SU-DHL-6 (cell line): ENCODE measurements around the gene PLCL1.

ENCODE experiments used
- H2AFZ ChIP-seq: fragments of 200-600 bp; sonication (generic); 2 replicates; pipeline ENCODE4 v1.6.1; 2014; ENCODE audit warnings: low read depth, mild to moderate bottlenecking, moderate library complexity, mixed read lengths, antibody characterized with exemption, low read length; ENCODE audit not compliant: severe bottlenecking
- H3F3A ChIP-seq: fragments of 200-600 bp; shearing (Covaris generic); 2 replicates; pipeline ENCODE4 v1.6.0; 2016; ENCODE audit warnings: antibody characterized with exemption, mild to moderate bottlenecking; ENCODE audit not compliant: insufficient read depth
- H3K27ac ChIP-seq: fragments of 200-600 bp; sonication (generic); 2 replicates; pipeline ENCODE4 v1.5.1; 2016; ENCODE audit warnings: low read depth, mild to moderate bottlenecking, low read length, moderate library complexity, mixed read lengths
- H3K27me3 ChIP-seq: fragments of 200-600 bp; sonication (generic), shearing (Covaris generic); 2 replicates; pipeline ENCODE4 v1.6.0; 2014; ENCODE audit warnings: mild to moderate bottlenecking, low read length
- H3K36me3 ChIP-seq: fragments of 200-600 bp; sonication (generic); 2 replicates; pipeline ENCODE4 v1.6.1; 2014; ENCODE audit warnings: mild to moderate bottlenecking, low read length, mixed read lengths
- H3K4me2 ChIP-seq: fragments of 300-600, 200-600 bp; shearing (Covaris generic), sonication (generic); 2 replicates; pipeline ENCODE4 v1.6.0; 2014; ENCODE audit warnings: low read length, low read depth, mild to moderate bottlenecking; ENCODE audit not compliant: poor library complexity, severe bottlenecking
- H3K4me3 ChIP-seq: fragments of 200-600 bp; sonication (generic); 2 replicates; pipeline ENCODE4 v1.5.1; 2014; ENCODE audit warnings: antibody characterized with exemption, low read length, mild to moderate bottlenecking, mixed read lengths; ENCODE audit not compliant: insufficient read depth, poor library complexity, severe bottlenecking
- H3K79me2 ChIP-seq: fragments of 200-600 bp; sonication (generic); 2 replicates; pipeline ENCODE4 v1.6.1; 2014; ENCODE audit warnings: mild to moderate bottlenecking, low read length, moderate library complexity; ENCODE audit not compliant: insufficient read depth
- H3K9ac ChIP-seq: fragments of 200-600 bp; sonication (generic); 2 replicates; pipeline ENCODE4 v1.7.0; 2014; ENCODE audit warnings: mild to moderate bottlenecking, low read length
- H3K9me2 ChIP-seq: fragments of 200-600 bp; sonication (generic); replicated peaks from 2 replicates; pipeline ENCODE4 v1.6.1; 2014; ENCODE audit warnings: low read length; ENCODE audit not compliant: insufficient read depth
- H3K9me3 ChIP-seq: fragments of 200-600 bp; sonication (generic); 2 replicates; pipeline ENCODE4 v1.6.1; 2014; ENCODE audit warnings: low read length, mixed read lengths; ENCODE audit not compliant: insufficient read depth
- H4K20me1 ChIP-seq: fragments of 200-600 bp; sonication (generic); 2 replicates; pipeline ENCODE4 v1.6.1; 2014; ENCODE audit warnings: low read depth, mild to moderate bottlenecking, antibody characterized with exemption, low read length, moderate library complexity, mixed read lengths
- CTCF ChIP-seq: fragments of 200-600 bp; sonication (generic); IDR thresholded peaks from one replicate; pipeline ENCODE4 v1.5.1; 2017; ENCODE audit warnings: antibody characterized with exemption, mild to moderate bottlenecking, low read length, moderate library complexity; ENCODE audit not compliant: insufficient read depth, poor library complexity, severe bottlenecking
- EZH2phosphoT487 ChIP-seq: fragments of 200-600 bp; sonication (generic), shearing (Covaris generic); conservative IDR thresholded peaks from 2 replicates; pipeline ENCODE4 v1.6.1; 2018; ENCODE audit warnings: mild to moderate bottlenecking, antibody characterized with exemption, low read length, moderate library complexity, mixed read lengths

Gene PLCL1

GRCh38 chr2:197919487-197919886 is 115.1 kb downstream of the PLCL1 start:
- no peaks in the 10 kb centered on the region for H3K9me3 ChIP-seq

GRCh38 chr2:197920088-197920487 is 115.7 kb downstream of the PLCL1 start:
- TF ChIP-seq CTCF (no peak), EZH2phosphoT487 (no peak)
- H3K79me2 ChIP-seq, result no peaks in the 10 kb centered on the region
- H3F3A ChIP-seq, result no peaks in the 10 kb centered on the region
- H3K27ac ChIP-seq, result no peak overlapping the region
- H3K4me3 ChIP-seq, result no peak overlapping the region
- H3K36me3 ChIP-seq, result no peaks in the 10 kb centered on the region
- H4K20me1 ChIP-seq, result no peaks in the 10 kb centered on the region
- H3K9me2 ChIP-seq, result no peaks in the 10 kb centered on the region
- no peak overlapping the region for H3K9ac ChIP-seq
- no peaks in the 10 kb centered on the region for H3K9me3 ChIP-seq
- no peak overlapping the region for H3K4me2 ChIP-seq
- no peak overlapping the region for H2AFZ ChIP-seq
- H3K27me3 ChIP-seq, result no peaks in the 10 kb centered on the region

More at GRCh38 chr2:197919487-197919886, 115.1 kb downstream of the PLCL1 start:
- no peak overlapping the region for H3K27ac ChIP-seq
- no peak for TF ChIP-seq CTCF
- no peak for TF ChIP-seq EZH2phosphoT487
- H3K9me2 ChIP-seq, result no peaks in the 10 kb centered on the region
- no peaks in the 10 kb centered on the region for H3K27me3 ChIP-seq
- H3F3A ChIP-seq, result no peaks in the 10 kb centered on the region
- H3K36me3 ChIP-seq, result no peaks in the 10 kb centered on the region
- H4K20me1 ChIP-seq, result no peaks in the 10 kb centered on the region
- H2AFZ ChIP-seq, result no peak overlapping the region
- no peak overlapping the region for H3K9ac ChIP-seq
- no peak overlapping the region for H3K4me3 ChIP-seq
- no peaks in the 10 kb centered on the region for H3K79me2 ChIP-seq
- no peak overlapping the region for H3K4me2 ChIP-seq

GRCh38 chr2:197920592-197921201 is 116.3 kb downstream of the PLCL1 start:
- no peaks in the 10 kb centered on the region for H3K9me2 ChIP-seq
- no peak for TF ChIP-seq EZH2phosphoT487
- H3K4me2 ChIP-seq, result no peak overlapping the region
- no peaks in the 10 kb centered on the region for H3K36me3 ChIP-seq
- H3K9me3 ChIP-seq, result no peaks in the 10 kb centered on the region
- no peak overlapping the region for H3K27ac ChIP-seq
- no peak overlapping the region for H2AFZ ChIP-seq
- H3K4me3 ChIP-seq, result no peak overlapping the region
- H3K9ac ChIP-seq, result no peak overlapping the region
- no peaks in the 10 kb centered on the region for H3K79me2 ChIP-seq
- H4K20me1 ChIP-seq, result no peaks in the 10 kb centered on the region
- no peaks in the 10 kb centered on the region for H3K27me3 ChIP-seq
- no peaks in the 10 kb centered on the region for H3F3A ChIP-seq

- H3K9me2 ChIP-seq, result no peaks in the 10 kb centered on the region
- H3K79me2 ChIP-seq, result no peaks in the 10 kb centered on the region
- no peak overlapping the region for H3K9ac ChIP-seq
- no peaks in the 10 kb centered on the region for H3K27me3 ChIP-seq
- TF ChIP-seq CTCF, result no peak
- TF ChIP-seq EZH2phosphoT487, result no peak
- no peak overlapping the region for H3K27ac ChIP-seq
- no peaks in the 10 kb centered on the region for H3F3A ChIP-seq
- no peak overlapping the region for H3K4me3 ChIP-seq
- no peak overlapping the region for H3K4me2 ChIP-seq
- no peaks in the 10 kb centered on the region for H4K20me1 ChIP-seq
- no peak overlapping the region for H2AFZ ChIP-seq
- H3K9me3 ChIP-seq, result no peaks in the 10 kb centered on the region
- no peaks in the 10 kb centered on the region for H3K36me3 ChIP-seq
Measured at GRCh38 chr2:197924483-197924882, 120.1 kb downstream of the PLCL1 start.
